Measurements from ENCODE around the gene DIDO1. TPM values are rescaled to one million over a fixed set of nuclear protein-coding genes. Genes with fewer than 3 reads are reported as not detected.
"Not testable (repeated sequence)": the region's sequence is repeated elsewhere in the genome, so short reads cannot be mapped to it uniquely, and the experiment has no call there.

Gene DIDO1
- total RNA-seq, 4 donors from 2014 or later: 67.7 to 92.9 (median 72.2) TPM

GRCh38 chr20:62850333-62850974 is 75.9 kb downstream of the DIDO1 start:
- DNase-seq: no peak
- Histone ChIP-seq H3K27me3 (no peaks in the 10 kb centered on the region), H3K9me3 (no peaks in the 10 kb centered on the region), H3K36me3 (peaks cover 0 to 12% of the 10 kb centered on the region in 2 donors), H3K4me1 (peaks cover 16 to 22% of the 10 kb centered on the region in 2 donors), H3K4me3 (replicated peaks in 1 of 3) (no peak overlapping the region), H3K27ac (no peak overlapping the region)
- no peak for TF ChIP-seq POLR2A (IDR thresholded peaks at IDR 0.05)
- TF ChIP-seq CTCF (IDR thresholded peaks at IDR 0.05): no peak
- 88 to 92% methylated on average over 22 of the region's 22 CpGs for WGBS, 2 donors
- intact Hi-C loops (cut with DNase I): no loop called here

- Histone ChIP-seq H3K4me1 (peaks cover 16 to 22% of the 10 kb centered on the region in 2 donors), H3K9me3 (no peaks in the 10 kb centered on the region), H3K36me3 (peaks cover 0 to 12% of the 10 kb centered on the region in 2 donors), H3K27me3 (no peaks in the 10 kb centered on the region), H3K4me3 (replicated peaks in 1 of 3) (no peak overlapping the region), H3K27ac (peak overlapping the region; percentile 1 to 76 (median 39))
- DNase-seq: no peak
- TF ChIP-seq CTCF (IDR thresholded peaks at IDR 0.05): no peak
- TF ChIP-seq POLR2A (IDR thresholded peaks at IDR 0.05): no peak
- intact Hi-C loops (cut with DNase I): no loop called here
Measured at GRCh38 chr20:62849431-62849830, 76.9 kb downstream of the DIDO1 start.

- H3K9me3 ChIP-seq; H3K4me3 ChIP-seq (replicated peaks in 1 of 3); H3K36me3 ChIP-seq; H3K27me3 ChIP-seq; intact Hi-C loops (cut with DNase I): not testable (repeated sequence)
- Histone ChIP-seq H3K4me1 (peaks cover 16 to 22% of the 10 kb centered on the region in 2 donors), H3K27ac (peak overlapping the region; percentile 47 to 76 (median 60))
- DNase-seq: peak; percentile 75
- WGBS, 2 donors: 32 to 57% methylated on average over 7 of the region's 7 CpGs
Measured at GRCh38 chr20:62848917-62849316, 77.4 kb downstream of the DIDO1 start.

GRCh38 chr20:62846166-62846890 is 80.0 kb downstream of the DIDO1 start:
- H3K4me3 ChIP-seq (replicated peaks in 1 of 3): no peak overlapping the region
- WGBS, 2 donors: 94 to 95% methylated on average over 19 of the region's 19 CpGs
- peaks cover 16 to 22% of the 10 kb centered on the region in 2 donors for H3K4me1 ChIP-seq
- H3K36me3 ChIP-seq: no peaks in the 10 kb centered on the region
- H3K27me3 ChIP-seq: no peaks in the 10 kb centered on the region
- DNase-seq: no peak
- H3K27ac ChIP-seq: no peak overlapping the region
- TF ChIP-seq POLR2A (IDR thresholded peaks at IDR 0.05): no peak
- TF ChIP-seq CTCF (IDR thresholded peaks at IDR 0.05): no peak
- no peaks in the 10 kb centered on the region for H3K9me3 ChIP-seq
- intact Hi-C loops (cut with DNase I): no loop called here

GRCh38 chr20:62845416-62846160 is 80.7 kb downstream of the DIDO1 start:
- Histone ChIP-seq H3K4me1 (peaks cover 16 to 22% of the 10 kb centered on the region in 2 donors), H3K27ac (no peak overlapping the region), H3K4me3 (replicated peaks in 1 of 3) (no peak overlapping the region), H3K27me3 (no peaks in the 10 kb centered on the region), H3K9me3 (no peaks in the 10 kb centered on the region), H3K36me3 (peaks cover 0 to under 1% of the 10 kb centered on the region in 2 donors)
- 93 to 94% methylated on average over 16 of the region's 16 CpGs for WGBS, 2 donors
- DNase-seq: no peak
- intact Hi-C loops (cut with DNase I): no loop called here
- TF ChIP-seq CTCF (IDR thresholded peaks at IDR 0.05) (no peak), POLR2A (IDR thresholded peaks at IDR 0.05) (no peak)
